HG02870 (cell line): Measurements from ENCODE around the gene FZR1.

Source experiments
- ATAC-seq: cut with Tn5 transposase; IDR thresholded peaks from one replicate; pipeline ENCODE4 v1.9.1; 2021; ENCODE audit warnings: mild to moderate bottlenecking, moderate library complexity; ENCODE audit not compliant: unreplicated experiment

Gene FZR1

GRCh38 chr19:3512562-3513228 is 6.6 kb downstream of the FZR1 start:
- no peak for ATAC-seq

- no peak for ATAC-seq
Observed at GRCh38 chr19:3513229-3514140, 7.4 kb downstream of the FZR1 start.

GRCh38 chr19:3514930-3515329 is 8.8 kb downstream of the FZR1 start:
- ATAC-seq, result no peak

- no peak for ATAC-seq
Observed at GRCh38 chr19:3515891-3516422, 9.8 kb downstream of the FZR1 start.

- ATAC-seq, result no peak
Observed at GRCh38 chr19:3516675-3517207, 10.6 kb downstream of the FZR1 start.

- no peak for ATAC-seq
Observed at GRCh38 chr19:3517638-3518037, 11.5 kb downstream of the FZR1 start.

GRCh38 chr19:3518255-3518654 is 12.1 kb downstream of the FZR1 start:
- ATAC-seq, result no peak

- no peak for ATAC-seq
Observed at GRCh38 chr19:3518659-3519058, 12.5 kb downstream of the FZR1 start.

GRCh38 chr19:3519126-3519525 is 13.0 kb downstream of the FZR1 start:
- no peak for ATAC-seq

GRCh38 chr19:3520166-3521103 is 14.3 kb downstream of the FZR1 start:
- ATAC-seq, result no peak

- no peak for ATAC-seq
Observed at GRCh38 chr19:3521104-3521445, 15.0 kb downstream of the FZR1 start.

- ATAC-seq, result no peak
Observed at GRCh38 chr19:3522421-3523360, 16.6 kb downstream of the FZR1 start.

GRCh38 chr19:3523361-3524077 is 17.4 kb downstream of the FZR1 start:
- no peak for ATAC-seq

GRCh38 chr19:3524078-3524842 is 18.1 kb downstream of the FZR1 start:
- no peak for ATAC-seq

GRCh38 chr19:3524904-3525451 is 18.9 kb downstream of the FZR1 start:
- ATAC-seq, result no peak

- ATAC-seq, result no peak
Observed at GRCh38 chr19:3526507-3527237, 20.6 kb downstream of the FZR1 start.

GRCh38 chr19:3527238-3527910 is 21.3 kb downstream of the FZR1 start:
- ATAC-seq, result no peak
